ENCODE data around the gene COMMD4. TPM values are rescaled to one million over a fixed set of nuclear protein-coding genes. Genes with fewer than 3 reads are reported as not detected.
"Not testable (repeated sequence)": the region's sequence is repeated elsewhere in the genome, so short reads cannot be mapped to it uniquely, and the experiment has no call there.

The COMMD4 gene
- total RNA-seq, 2 experiments from 2014 or later: 92.7 to 97.4 TPM

DNA sequence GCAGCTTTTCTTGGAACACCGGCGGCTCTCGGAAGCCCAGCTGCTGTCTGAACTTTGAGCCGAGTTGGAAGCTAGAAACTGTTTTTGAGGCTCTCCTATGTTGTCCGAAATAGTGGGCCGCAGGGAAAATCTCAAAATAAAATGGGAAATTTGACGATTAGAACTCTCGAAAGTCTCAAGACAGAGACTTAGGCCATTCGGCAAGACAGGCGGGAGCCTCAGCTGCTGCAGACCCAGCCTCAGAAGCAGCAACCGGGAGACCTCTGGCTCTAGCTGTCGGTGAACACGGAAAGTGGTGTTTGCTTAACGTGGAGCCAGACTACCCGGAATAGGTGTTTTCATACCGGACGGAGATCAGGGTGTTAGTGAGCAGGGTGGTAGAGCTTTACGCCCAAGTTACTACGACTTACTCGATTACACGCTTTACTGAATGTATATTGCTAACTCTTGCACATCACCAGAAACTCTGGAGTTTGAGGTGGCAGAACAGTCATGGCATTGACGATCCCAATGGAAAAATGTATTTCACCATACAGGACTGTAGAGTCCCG is 32.9 kb downstream of the COMMD4 start:
- Mint-ChIP-seq H3K9me3 (no peaks in the 10 kb centered on the region), H3K27me3 (no peaks in the 10 kb centered on the region)

DNA sequence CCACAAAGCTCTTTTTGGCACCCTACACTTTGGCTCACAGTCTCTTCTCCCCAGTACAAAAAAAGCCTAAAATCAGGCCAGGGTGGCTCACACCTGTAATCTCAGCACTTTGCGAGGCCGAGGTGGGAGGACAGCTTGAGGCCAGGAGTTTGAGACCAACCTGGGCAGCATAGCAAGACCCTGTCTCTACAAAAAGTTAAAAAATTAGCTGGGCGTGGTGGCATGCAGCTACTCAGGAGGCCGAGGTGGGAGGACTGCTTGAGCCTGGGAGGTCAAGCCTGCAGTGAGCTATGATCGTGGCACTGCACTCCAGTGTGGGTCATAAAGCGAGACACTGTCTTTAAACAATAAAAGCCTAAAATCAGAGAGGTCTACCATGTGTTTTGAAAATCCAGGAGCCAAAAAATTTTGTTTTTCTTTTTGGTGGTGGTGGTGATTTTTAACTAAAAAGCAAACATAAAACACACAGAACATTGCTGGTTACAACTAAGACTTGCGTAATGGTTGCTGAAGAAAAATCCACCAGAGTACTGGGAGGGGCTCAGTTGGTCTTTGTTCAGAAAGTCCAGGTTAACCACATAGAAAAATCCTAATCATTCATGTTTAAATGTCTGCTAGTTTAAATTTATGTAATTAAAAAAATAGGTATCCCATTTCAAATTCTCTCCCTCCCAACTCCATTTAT is 34.2 kb downstream of the COMMD4 start:
- peak overlapping the region; percentile 92 for H3K4me3 Mint-ChIP-seq
- no peaks in the 10 kb centered on the region for H3K27me3 Mint-ChIP-seq
- H3K36me3 Mint-ChIP-seq: peaks cover 28% of the 10 kb centered on the region
- no peak for DNase-seq
- no peaks in the 10 kb centered on the region for H3K9me3 Mint-ChIP-seq
- peaks cover 21% of the 10 kb centered on the region for H3K4me1 Mint-ChIP-seq
- H3K27ac Mint-ChIP-seq: no peak overlapping the region

More for the DNA sequence above, 32.9 kb downstream of the COMMD4 start:
- H3K4me3 Mint-ChIP-seq: peak overlapping the region; percentile 92
- peak overlapping the region; percentile 94 for H3K27ac Mint-ChIP-seq
- H3K36me3 Mint-ChIP-seq: peaks cover 21% of the 10 kb centered on the region
- H3K4me1 Mint-ChIP-seq: peaks cover 18% of the 10 kb centered on the region
- no peak for DNase-seq

- peaks cover 36% of the 10 kb centered on the region for H3K36me3 Mint-ChIP-seq
- H3K4me3 Mint-ChIP-seq: no peak overlapping the region
- H3K4me1 Mint-ChIP-seq: peaks cover 21% of the 10 kb centered on the region
- no peaks in the 10 kb centered on the region for H3K9me3 Mint-ChIP-seq
- H3K27ac Mint-ChIP-seq: no peak overlapping the region
- H3K27me3 Mint-ChIP-seq: no peaks in the 10 kb centered on the region
- DNase-seq: no peak
Measured at GRCh38 chr15:75371486-75371885, 35.6 kb downstream of the COMMD4 start.

DNA sequence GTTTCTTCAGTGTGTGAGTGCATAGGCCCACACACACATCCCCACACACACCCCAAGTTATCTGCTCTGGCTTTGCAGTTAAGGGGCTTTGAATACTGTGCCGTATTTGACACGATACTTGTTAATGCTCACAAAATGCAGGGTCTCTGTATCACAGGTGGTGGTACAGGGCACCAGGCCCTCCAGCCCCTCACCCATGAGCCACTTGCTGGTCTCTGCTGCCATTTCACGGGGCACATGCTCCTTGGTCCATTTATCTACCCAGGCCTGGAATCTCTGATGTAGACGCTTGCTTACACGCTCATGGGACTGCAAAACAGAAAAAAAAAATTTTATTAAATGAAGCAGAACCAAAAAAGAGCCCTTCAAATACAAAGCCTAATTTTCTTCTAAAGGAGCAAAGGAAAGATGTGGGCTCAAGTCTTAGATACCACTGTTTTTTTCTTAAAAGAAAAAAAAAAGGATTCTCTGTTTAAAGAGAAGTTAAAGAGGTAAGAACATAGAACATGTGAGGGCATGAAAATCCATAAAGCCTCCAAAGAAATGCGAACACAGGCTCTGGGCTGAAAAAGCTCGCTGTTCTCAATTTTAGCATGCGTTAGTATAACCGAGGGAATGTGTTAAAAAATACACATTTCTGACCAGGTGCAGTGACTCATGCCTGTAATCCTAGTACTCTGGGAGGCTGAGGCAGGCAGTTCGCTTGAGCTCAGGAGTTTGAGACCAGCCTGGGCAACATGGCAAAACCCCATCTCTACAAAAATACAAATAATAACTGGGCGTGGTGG is 36.2 kb downstream of the COMMD4 start:
- no peak for DNase-seq
- peaks cover 21% of the 10 kb centered on the region for H3K4me1 Mint-ChIP-seq
- peaks cover 35% of the 10 kb centered on the region for H3K36me3 Mint-ChIP-seq
- H3K27ac Mint-ChIP-seq: no peak overlapping the region
- H3K9me3 Mint-ChIP-seq: no peaks in the 10 kb centered on the region
- H3K4me3 Mint-ChIP-seq: no peak overlapping the region
- H3K27me3 Mint-ChIP-seq: no peaks in the 10 kb centered on the region

DNA sequence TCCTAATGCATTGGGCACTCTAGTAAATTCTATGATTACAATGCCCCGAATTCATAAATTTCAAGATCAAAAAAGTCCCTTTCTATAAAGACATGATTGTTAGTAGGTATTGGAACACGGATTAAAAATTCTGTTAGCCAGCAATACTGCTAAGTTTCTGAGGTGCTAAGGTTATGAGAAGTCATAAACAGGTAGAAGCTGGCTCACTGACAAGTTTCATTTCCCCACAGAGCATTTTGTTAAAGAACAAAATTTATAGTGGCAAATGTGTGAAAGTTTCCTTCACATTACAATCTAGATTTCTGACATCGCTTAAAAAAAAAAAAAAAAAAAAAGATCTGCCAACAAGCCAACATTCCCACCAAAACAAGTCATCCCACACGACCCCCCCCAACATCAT is 44.9 kb downstream of the COMMD4 start:
- Mint-ChIP-seq H3K4me3 (no peak overlapping the region), H3K36me3 (peaks cover 23% of the 10 kb centered on the region), H3K4me1 (peaks cover 3% of the 10 kb centered on the region), H3K27me3 (no peaks in the 10 kb centered on the region), H3K27ac (no peak overlapping the region), H3K9me3 (no peaks in the 10 kb centered on the region)
- no peak for DNase-seq

GRCh38 chr15:75383986-75384385 is 48.1 kb downstream of the COMMD4 start:
- H3K9me3 Mint-ChIP-seq, H3K27me3 Mint-ChIP-seq, H3K4me3 Mint-ChIP-seq, H3K27ac Mint-ChIP-seq, DNase-seq, H3K4me1 Mint-ChIP-seq: not testable (repeated sequence)
- peaks cover 18% of the 10 kb centered on the region for H3K36me3 Mint-ChIP-seq

Other genes with a start within 250 kb of the COMMD4 start
- gene C15orf39, start 134.2 kb upstream of the COMMD4 start, total RNA-seq: 10 to 100 TPM; 34.3 to 35.7 TPM
- gene GOLGA6C, start 77.7 kb upstream of the COMMD4 start, total RNA-seq: not detected
- gene GOLGA6D, start 53.2 kb upstream of the COMMD4 start, total RNA-seq: not detected
- 1 to 10 TPM; 5.4 to 7.3 TPM for gene NEIL1, start 11.0 kb downstream of the COMMD4 start, total RNA-seq
- gene MAN2C1, start 32.5 kb downstream of the COMMD4 start, total RNA-seq: 100 to 1,000 TPM; 123 to 135 TPM
- gene SIN3A, start 115.6 kb downstream of the COMMD4 start, total RNA-seq: 10 to 100 TPM; 74.2 to 77.0 TPM
- 10 to 100 TPM; 12.1 to 13.2 TPM for gene PTPN9, start 243.3 kb downstream of the COMMD4 start, total RNA-seq

Data from activated naive CD8-positive, alpha-beta T cell treated with anti-CD3 and anti-CD28 coated beads for 36 hours (primary cell).